PC-3 (cell line): ENCODE measurements around the gene EEIG2.

Experiments
- CTCF ChIP-seq: fragments of 300-600 bp; sonication (generic); conservative IDR thresholded peaks from 2 replicates; pipeline ENCODE4 v1.5.1; 2017; ENCODE audit warnings: antibody characterized with exemption, low read depth, mild to moderate bottlenecking, low read length
- EZH2phosphoT487 ChIP-seq: fragments of 300-600 bp; sonication (generic); IDR thresholded peaks from 2 replicates; pipeline ENCODE4 v1.6.1; 2018; ENCODE audit warnings: mild to moderate bottlenecking, antibody characterized with exemption, low read length, borderline replicate concordance

- TF ChIP-seq CTCF, result no peak
- no peak for TF ChIP-seq EZH2phosphoT487
Measured at GRCh38 chr1:108572182-108572581, 12.3 kb downstream of the EEIG2 start.
